HG02884 (cell line): ENCODE measurements around the gene GRWD1.

Experiments
- ATAC-seq: cut with Tn5 transposase; IDR thresholded peaks from one replicate; pipeline ENCODE4 v1.9.1; 2021; ENCODE audit warnings: mild to moderate bottlenecking, moderate library complexity; ENCODE audit not compliant: unreplicated experiment

GRWD1 gene

DNA sequence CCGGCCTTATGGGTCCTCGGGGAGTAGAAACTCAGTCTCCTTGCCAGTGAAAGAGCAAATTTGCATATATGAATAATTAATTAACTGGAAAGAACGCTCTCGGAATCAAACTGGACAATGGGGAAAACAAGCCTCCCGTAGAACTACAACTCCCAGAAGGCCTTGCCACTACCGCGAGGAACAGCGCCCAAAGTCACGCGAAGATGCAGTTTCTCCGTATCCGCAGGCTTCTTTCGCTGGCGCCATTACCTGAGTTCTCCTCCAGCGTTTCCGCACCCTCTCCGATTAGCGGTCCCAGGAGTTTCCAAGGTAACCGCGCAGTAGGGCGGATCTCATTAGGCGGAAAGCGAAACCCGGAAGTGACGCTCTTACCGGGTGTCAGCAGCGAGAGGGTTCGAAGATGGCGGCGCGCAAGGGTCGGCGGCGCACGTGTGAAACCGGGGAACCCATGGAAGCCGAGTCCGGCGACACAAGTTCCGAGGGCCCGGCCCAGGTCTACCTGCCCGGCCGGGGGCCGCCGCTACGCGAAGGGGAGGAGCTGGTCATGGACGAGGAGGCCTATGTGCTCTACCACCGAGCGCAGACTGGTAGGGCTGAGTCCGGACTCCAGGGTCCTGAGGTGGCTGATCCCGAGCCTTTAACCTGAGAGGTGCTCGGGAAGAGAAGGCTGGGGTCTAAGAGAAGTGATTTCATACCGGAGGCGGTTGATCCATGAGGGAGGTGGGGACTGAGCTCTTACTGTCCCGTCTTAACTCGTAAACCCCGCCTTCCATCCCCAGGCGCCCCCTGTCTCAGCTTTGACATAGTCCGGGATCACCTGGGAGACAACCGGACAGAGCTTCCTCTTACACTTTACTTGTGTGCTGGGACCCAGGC, at the start of gene GRWD1:
Gene GRWD1, plus strand, starts transcription at position 378 of the 876 bp plus-strand sequence. Its CDS starts 23 bp downstream, at position 401.
- ATAC-seq = peak; percentile 70

DNA sequence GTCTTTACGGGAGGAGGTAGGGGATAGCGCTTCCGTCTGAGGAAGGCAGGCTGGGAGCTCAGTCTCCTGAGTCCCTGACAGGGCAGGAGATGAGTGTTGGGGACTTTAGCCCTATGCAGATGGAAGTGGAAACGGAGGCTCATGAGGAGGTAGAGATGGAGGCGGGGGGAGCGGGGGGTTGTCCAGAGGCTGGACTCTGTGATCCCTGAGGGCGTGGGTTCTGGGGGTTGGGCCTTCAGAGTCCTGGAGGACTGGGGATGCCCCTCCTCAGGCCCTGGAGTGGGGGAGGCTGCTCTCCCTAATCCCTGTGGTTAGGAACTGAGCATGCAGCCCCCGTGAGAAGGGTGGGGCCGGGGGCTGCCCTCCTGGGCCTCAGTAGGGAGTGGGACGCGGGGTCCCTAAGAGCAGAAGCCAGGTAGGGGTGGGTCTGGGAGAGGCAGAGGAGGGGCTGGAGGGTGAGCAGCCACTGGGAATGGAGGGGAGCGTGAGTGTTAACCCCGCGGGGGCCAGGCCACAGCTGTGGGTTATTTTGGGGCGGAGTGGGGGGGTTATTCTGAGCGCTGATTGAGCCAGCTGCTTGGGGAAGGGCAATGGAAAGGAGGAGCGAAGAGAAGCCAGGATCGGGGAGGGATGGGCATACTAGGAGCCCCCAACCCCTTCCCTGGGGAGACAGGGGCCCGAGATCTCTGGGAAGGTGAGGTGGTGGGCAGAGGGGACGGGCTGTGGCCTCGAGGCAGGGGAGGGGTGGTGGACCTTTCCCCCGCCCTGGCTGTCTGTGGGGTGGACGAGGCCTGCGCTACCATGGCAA, 49.6 kb upstream of the GRWD1 start:
- no peak for ATAC-seq

DNA sequence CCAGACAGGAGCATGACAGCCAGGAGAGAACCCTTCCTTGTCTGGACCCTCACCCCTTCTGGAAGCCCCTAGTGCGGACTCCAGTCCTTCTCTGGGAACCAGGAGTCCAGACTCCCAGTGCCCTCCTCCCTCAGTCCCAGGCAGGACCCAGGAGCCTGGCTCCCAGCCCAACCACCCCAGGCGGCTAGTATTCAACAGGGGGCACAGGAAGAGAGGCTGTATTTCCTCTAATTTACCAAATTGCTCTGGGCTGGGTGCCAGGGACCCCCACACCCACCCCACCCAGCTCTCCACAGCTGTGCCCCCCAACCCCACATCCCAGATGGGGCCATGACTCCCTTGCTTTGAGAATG, 49.0 kb upstream of the GRWD1 start:
- ATAC-seq = no peak

DNA sequence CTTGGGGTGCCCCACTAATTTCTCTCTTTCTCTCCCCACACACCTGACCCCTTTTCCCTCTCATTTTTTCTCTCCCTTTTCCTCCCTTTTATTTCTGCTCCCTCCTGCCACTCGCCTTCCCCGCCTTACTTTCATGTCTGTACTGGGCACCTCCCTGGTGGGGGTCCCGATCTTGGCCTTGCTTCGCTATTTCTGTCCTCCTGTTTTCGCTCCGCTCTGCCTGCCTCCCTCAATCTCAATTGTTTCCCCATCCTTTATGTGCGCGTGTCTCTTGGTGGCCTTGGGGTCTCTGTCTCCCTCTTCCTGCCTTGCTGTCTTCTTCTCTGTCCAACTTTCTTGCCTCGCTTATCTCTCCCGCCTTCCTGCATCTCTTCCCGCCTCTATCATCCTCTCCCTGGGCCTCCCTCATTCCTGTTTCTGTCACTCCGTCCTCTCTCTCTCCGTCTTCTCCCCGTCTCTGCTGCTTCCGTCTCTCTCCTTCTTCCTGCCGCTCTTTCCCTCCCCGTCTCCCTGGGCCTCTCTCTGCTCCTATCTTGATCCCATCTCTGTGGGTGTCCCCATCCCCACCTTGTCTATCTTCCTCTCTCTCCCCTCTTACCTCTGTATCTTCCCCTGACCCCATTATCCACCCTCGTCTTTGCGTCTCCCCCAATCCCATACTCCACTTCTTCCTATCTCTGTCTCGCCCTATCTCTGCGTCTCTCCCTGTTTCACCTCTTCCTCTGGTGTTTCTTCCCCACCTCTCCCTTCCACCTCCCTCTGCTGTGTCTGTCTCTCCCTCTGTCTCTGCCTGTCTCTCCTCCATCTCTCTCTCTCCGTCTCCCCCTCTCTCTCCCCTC, 48.3 kb upstream of the GRWD1 start:
- ATAC-seq = no peak

DNA sequence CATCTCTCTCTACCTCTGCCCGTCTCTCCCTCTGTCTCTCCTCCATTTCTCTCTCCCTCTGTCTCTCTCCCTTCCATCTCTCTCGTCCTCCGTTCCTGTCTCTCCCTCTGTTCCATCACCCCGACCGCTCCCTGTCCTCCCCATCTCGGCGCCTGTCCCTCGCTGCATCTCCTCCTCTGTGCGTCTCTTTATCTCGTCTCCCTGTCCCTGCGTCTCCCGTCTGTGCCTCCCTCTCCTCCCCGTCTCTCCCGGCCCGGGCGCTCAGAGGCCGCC, 47.7 kb upstream of the GRWD1 start:
- no peak for ATAC-seq

DNA sequence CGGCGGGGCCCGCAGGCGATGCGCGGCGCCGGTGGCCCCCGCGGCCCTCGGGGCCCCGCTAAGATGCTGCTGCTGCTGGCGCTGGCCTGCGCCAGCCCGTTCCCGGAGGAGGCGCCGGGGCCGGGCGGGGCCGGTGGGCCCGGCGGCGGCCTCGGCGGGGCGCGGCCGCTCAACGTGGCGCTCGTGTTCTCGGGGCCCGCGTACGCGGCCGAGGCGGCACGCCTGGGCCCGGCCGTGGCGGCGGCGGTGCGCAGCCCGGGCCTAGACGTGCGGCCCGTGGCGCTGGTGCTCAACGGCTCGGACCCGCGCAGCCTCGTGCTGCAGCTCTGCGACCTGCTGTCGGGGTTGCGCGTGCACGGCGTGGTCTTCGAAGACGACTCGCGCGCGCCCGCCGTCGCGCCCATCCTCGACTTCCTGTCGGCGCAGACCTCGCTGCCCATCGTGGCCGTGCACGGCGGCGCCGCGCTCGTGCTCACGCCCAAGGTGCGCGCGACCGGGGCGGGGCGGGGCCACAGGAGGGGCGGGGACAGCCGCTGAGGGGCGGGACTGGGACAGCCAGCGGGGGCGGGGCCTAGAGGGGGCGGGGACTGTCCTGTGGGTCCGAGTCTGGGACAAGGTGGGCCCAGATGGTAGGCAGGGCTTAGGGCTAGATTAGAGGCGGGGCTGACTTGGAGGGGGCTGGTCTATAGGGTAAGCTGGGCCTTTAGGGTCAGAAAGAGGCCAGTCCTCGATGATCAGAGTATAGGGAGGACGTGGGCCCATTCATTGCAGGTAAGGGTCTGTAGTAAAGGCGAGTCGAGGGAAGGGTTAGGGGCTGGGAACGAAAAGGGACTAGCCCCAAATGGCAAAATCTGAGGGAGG, 47.2 kb upstream of the GRWD1 start:
- ATAC-seq = no peak

DNA sequence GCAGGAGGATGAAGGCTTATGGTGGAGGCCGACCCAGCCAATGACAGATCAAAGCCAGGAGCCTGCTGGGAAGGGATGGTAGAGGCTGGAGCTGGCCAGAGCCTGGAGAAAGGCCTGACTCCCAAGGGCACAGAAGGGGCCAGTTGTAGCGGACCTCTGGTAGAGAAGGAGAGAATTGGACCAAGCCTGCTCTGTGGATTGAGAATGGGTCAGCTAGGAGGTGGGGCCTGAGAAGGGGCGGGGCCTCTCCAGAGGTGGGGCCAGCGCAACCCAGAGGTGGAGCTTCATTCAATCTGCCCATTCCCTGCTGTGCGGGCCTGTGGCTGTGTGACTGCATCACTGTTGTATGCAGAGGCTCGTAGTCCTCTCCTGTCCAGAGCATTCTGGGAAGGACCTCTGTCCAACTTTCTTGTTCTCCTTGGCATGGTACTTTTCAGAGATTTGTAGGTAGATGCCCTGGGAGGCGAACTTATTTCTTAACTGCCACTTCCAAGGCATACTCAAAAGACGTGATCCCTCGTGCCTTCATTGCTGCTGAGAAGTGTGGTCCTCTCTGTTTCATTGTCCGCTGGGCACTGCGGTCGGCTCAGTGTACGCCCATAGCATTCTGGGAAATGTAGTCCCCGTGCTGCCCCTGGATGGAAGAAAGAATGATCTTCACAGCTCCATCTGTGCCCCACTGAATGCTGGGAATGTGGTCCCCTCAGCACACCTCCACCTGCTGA, 45.6 kb upstream of the GRWD1 start:
- ATAC-seq = no peak

DNA sequence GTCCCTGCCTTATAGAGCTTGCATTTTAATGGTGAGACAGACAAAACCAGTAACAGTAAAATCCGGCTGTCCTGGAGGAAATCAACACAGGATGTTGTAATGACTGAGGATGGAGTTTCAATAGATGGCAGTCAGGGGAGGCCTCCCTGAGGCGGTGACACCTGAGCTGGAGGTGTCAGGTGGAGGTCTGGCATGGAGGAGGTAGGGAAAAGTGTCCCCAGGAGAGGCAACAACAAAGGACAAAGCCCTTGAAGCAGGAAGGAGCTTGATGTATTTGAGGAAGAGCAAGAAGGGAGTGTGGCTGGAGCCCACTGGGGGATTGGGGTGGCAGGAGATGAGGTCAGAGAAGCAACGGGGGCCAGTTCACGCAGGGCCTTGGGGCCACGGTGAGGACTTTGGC, 44.5 kb upstream of the GRWD1 start:
- ATAC-seq = no peak

DNA sequence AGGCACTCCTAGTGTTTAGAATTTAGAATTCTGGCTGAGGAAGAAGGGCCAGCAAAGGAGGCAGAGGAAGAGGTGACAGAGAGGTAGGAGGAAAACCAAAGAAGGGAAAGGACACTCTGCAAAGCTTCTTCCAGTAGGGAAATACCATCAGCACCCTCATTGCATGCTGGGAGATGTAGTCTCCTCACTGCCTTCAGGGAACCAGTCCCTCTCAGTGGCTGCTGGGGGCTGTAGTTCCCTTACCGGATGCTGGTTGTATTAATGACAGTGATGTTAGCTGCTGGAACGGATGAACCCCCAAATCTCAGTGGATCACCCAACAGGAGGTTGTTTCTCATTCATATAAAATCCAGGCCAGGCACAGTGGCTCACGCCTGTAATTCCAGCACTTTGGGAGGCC, 42.2 kb upstream of the GRWD1 start:
- no peak for ATAC-seq

DNA sequence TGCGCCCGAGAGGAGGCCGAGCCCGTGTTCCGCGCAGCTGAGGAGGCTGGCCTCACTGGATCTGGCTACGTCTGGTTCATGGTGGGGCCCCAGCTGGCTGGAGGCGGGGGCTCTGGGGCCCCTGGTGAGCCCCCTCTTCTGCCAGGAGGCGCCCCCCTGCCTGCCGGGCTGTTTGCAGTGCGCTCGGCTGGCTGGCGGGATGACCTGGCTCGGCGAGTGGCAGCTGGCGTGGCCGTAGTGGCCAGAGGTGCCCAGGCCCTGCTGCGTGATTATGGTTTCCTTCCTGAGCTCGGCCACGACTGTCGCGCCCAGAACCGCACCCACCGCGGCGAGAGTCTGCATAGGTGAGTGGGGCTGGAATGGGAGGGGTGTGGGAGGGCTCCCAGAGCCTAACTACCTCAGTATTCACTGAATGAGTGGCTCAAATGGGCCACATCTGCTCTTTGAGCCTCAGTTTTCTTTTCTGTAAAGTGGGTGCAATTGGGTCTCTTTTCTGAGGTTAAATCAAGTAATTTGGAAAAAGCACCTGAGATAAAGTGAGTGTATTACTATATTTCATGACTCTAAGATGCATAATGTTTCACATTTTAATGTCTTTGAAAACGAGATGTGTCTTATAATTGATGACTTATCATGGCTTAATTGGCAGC, 40.6 kb upstream of the GRWD1 start:
- no peak for ATAC-seq

DNA sequence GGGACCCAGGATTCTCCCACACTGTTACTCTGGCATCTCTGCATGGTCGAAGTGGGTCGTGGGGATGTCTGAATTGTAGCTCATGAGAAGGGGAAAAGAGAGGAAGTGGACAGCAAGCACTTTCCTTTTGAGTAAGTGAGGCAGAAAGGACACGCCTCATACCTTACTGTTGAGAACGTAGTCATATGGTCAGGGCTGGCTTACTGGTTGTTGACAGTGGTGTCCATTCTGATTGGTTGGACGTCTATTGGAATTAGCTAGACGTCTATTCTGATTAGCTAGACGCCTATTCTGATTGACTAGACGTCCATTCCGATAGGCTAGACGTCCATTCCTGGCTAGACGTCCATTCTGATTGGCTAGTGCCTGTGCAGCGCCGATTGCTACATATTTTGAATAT, 39.9 kb upstream of the GRWD1 start:
- no peak for ATAC-seq

DNA sequence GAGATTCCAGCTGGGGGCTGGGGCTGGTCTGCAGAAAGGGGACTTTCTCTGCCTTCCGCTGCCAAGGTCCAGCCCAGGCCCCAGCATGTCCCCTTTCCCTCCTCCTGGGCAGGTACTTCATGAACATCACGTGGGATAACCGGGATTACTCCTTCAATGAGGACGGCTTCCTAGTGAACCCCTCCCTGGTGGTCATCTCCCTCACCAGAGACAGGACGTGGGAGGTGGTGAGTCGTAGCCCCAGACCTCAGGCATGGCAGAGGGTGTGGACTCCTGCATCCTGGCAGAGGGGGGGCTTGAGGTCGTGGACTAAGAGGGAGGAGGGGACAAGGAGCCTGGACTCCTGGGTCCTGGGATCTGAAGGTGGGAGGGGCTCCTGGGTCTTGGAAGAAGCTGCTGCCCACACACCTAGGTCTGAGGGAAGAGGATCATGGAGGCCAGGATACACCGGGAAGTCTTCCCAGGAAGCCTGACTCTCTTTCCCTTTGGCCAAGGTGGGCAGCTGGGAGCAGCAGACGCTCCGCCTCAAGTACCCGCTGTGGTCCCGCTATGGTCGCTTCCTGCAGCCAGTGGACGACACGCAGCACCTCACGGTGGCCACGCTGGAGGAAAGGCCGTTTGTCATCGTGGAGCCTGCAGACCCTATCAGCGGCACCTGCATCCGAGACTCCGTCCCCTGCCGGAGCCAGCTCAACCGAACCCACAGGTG, 31.8 kb upstream of the GRWD1 start:
- ATAC-seq = no peak

DNA sequence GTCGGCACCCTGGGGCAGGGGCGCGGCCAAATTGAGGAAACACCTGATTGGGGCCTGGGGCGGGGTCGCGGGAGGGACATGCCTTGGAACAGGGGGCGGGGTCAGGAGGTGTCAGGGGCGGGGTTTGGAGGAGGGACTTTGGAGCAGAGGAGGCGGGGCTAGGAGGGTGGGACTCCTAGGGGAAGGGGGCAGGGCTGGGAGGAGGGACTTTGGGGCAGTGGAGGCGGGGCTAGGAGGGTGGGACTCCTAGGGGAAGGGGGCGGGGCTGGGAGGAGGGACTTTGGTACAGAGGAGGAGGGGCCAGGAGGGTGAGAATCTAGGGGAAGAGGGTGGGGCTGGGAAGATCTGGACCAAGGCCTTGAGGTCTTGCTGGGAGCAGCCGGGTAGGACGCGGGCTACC, 30.4 kb upstream of the GRWD1 start:
- no peak for ATAC-seq

DNA sequence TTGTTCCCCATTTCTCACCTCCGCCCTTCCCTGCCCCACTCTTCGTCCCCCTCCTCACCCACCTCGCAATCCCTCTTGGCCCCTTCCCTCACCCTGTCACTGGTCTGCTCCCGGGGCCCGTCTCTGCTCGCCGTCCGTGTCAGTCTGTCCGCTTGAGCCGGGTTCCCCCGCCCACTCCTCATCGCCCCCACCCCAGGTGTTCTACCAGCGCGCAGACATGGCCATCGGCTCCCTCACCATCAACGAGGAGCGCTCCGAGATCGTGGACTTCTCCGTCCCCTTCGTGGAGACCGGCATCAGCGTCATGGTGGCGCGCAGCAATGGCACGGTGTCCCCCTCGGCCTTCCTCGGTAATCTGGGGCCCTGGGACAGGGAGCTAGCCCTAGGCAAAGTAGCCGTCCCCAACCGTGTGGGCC, 30.0 kb upstream of the GRWD1 start:
- no peak for ATAC-seq

DNA sequence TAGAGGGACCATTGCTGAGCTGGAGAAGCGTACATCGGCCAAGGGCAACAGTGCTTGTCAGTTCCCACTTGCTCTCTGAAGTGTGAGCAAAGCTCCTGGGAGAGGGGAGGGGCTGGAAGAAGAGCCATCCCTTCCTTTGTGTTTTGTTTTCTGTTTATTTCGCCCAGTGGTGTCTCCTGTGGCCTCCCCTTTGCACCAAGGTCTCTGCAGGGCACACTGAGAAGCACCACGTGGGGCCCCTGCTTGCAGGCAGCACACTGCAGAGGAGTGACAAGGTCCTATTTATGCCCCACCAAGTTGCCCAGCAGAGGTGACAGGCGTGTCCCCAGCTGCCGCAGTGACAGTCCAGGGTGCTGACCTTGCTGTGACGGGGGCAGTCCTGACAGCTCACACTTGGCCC, 28.4 kb upstream of the GRWD1 start:
- no peak for ATAC-seq

DNA sequence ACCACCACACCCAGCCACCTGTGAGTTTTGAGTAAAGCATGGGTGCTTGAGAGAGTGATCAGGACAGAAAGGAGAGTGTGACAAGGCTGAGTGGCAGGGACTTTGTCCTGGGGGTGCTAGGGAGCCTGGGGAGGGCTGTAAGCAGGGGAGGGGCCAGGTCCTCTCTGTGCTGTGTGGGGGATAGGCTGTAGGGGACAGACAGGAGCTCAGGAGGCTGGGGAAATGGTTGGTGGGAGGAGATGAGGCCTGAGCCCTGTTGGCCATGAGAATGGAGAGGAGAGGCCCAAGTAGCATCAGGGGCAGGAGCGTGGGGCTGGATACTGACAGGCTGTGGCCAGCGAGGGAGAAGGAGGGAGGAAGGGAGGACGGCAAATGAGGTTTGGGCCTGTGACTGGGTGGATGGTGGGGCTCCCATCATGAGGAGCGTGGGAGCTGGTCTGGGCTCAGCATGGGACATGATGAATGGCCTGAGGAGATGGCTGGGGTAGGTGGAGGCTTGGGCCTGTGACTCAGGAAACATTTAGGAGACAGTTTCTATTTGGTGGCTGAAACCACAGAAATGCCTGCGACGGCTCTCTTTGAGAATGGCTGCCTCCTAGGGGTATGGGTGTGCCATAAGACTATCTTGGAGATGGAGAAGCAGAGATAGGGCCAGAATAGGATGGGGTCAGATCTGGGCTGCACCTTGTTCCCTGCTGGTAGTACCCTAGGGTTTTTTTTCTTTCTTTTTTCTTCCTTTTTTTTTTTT, 27.3 kb upstream of the GRWD1 start:
- no peak for ATAC-seq

DNA sequence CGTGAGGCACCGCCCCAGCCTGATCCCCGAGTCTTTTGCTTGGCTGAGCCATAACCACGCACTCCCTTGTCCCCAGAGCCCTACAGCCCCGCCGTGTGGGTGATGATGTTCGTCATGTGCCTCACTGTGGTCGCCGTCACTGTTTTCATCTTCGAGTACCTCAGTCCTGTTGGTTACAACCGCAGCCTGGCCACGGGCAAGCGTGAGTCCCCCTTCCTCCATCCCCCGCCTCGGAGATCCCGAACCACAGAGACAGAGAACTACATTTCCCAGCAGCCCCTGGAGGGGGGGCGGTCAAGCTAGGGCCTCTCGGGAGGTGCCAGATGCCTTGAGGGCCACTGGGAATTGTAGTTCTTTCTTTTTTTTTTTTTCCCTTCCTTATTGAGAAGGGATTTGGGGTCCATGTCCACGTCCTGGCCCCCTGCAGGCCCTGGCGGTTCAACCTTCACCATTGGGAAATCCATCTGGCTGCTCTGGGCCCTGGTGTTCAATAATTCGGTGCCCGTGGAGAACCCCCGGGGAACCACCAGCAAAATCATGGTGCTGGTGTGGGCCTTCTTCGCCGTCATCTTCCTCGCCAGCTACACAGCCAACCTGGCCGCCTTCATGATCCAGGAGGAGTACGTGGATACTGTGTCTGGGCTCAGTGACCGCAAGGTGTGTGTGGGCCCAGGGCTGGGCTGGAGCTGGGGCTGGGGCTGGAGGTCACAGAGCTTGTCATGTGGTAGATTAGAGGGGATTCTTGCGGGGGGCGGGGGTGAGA, 26.4 kb upstream of the GRWD1 start:
- peak; percentile 50 for ATAC-seq
